Epithelial cell of proximal tubule (primary cell): ENCODE results near the gene SEMA3B. TPM values are rescaled to one million over a fixed set of nuclear protein-coding genes. Genes with fewer than 3 reads are reported as not detected.

Experiments
- DNase-seq: peaks from one replicate; pipeline ENCODE4 v3.0.0-alpha.2; 2011; ENCODE audit warnings: low read depth
- H3K4me3 ChIP-seq: 2 replicates; pipeline ENCODE4 v1.5.1; 2011; ENCODE audit warnings: low read depth, mild to moderate bottlenecking, low read length
- CTCF ChIP-seq: conservative IDR thresholded peaks from 2 replicates; pipeline ENCODE4 v1.5.1; 2012; ENCODE audit warnings: low read depth, mild to moderate bottlenecking, low read length
- total RNA-seq: library from RNA; depleted of rRNA; stranded (reverse); fragments of >200 nt; gene quantifications from 2 replicates; pipeline ENCODE4 v1.2.3, GENCODE V29; 2015

SEMA3B gene
- total RNA-seq, 1 donor from 2014 or later: 29.5 TPM

GRCh38 chr3:50266836-50267235, 2.1 kb upstream of the SEMA3B start:
- DNase-seq: no peak
- H3K4me3 ChIP-seq: peak overlapping the region; percentile 68
- no peak for TF ChIP-seq CTCF

DNA sequence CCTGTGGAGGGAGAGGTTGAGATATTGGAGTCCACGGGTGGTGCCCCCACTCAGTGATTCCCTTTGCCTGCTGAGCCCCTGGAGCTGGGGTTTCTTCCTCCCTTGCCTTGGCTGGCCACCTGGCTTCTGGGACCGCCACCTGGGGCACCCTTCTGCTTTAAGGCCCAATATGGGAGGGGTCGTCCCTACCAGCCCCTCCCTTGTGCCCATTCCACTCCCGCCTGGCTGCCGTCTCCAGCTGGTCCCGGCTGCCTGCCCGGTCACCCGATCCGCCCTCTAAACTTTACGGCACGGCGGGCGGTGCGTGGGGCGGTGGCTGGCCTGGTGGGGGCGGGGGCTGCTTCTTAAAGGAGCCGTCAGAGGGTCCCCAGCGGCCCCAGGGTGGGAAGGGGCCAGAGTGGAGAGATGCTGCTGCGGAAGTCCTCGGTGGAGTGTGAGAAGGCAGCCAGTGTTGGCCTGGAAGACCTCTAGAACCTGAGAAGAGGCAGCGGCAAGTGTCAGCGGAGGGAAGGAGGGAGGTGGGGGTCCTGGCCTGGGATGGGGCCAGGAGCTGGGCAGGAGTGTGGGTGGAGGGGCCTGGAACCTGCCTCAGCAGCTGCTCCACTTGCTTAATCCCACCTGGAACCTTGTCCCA, 1.6 kb upstream of the SEMA3B start:
- peak overlapping the region; percentile 68 for H3K4me3 ChIP-seq
- TF ChIP-seq CTCF: no peak
- no peak for DNase-seq

- no peak for TF ChIP-seq CTCF
- DNase-seq: no peak
- H3K4me3 ChIP-seq: no peak overlapping the region
Measured at GRCh38 chr3:50268276-50268675, 671 bp upstream of the SEMA3B start.

DNA sequence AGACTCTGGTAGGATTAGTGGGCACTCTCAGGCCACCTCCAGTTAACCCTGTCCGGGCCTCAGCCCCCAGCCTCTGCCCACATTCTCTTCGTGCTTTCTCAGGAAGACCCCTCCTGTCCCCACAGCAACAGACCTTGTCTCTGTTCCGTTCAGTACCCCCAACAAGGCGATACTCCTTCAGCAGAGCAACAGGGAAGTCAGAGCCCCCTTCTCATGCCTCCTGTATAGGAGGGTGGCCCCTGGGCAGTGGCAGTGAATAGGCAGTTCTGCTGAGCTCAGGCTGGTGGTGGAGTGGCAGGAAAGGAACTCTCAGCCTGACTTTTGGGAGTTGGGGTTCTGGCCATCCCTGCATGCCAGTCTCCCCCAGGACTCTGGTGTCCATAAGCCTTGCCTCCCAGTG, 513 bp downstream of the SEMA3B start:
- peak overlapping the region; percentile 61 for H3K4me3 ChIP-seq
- TF ChIP-seq CTCF: no peak
- DNase-seq: no peak

DNA sequence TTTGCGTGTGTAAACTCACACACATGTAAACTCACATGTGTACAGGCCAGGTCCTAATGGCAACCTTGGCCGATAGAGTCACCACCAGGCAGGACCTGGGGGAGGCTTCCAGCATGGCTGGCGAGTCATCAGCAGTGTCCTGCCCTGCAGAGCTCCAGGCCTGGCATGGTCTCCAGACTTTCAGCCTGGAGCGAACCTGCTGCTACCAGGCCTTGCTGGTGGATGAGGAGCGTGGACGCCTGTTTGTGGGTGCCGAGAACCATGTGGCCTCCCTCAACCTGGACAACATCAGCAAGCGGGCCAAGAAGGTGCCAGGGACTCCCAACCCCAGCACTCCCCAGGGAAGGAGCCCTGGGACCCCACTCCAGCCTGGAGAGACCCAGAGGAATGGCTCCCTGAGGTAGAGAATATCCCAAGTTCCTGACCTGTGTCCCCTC, 1.0 kb downstream of the SEMA3B start:
- DNase-seq: no peak
- peak overlapping the region; percentile 61 for H3K4me3 ChIP-seq
- TF ChIP-seq CTCF: no peak

GRCh38 chr3:50270422-50271224, 1.7 kb downstream of the SEMA3B start:
- no peak for DNase-seq
- TF ChIP-seq CTCF: no peak
- H3K4me3 ChIP-seq: peak overlapping the region; percentile 61
